ENCODE results near the gene RASGRP2.

Gene RASGRP2

DNA sequence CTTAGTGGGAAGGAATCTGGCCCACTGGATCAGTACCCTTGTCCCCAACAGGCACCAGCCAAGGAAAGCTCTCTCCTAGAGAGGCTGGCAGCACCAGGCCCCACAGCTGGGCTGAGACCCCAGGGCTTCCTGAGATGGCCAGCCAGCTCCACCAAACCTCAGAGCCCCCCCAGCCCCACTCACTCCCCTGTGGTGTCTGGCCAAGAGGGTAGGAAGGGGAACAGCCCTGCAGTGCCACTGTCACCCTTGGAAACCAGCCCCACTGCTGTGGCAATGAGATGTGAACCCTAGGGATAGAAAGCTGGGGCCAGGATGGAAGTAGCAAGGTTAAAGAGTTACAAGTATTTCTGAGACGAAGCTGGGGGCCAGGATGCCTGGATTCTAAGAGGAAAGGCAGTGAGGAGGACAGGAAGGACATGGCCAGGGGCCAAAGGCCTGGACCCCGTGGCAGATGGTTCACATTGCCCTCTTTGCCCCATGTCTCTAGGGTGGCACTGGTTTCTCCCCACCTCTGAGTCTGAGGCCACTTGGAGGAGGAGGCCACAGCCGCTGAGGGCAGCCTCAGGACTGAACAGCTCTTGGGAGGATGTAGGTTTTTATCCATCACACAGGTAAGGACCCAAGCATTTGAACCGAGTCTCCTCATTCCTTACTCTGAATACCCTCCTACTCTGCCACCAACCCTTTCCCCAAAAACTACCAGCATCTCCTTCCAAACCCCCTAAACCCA lies 49.8 kb downstream of the RASGRP2 start:
- no peaks in the 10 kb centered on the region for H4K20me1 ChIP-seq (ENCODE audit: insufficient read depth, low read length)
- H3K4me1 ChIP-seq (ENCODE audit: low read length) = peaks cover 21% of the 10 kb centered on the region
- H2AFZ ChIP-seq (ENCODE audit: low read depth, low read length) = peak overlapping the region; percentile 15; the same call in 1 of the 2 replicates
- no peak overlapping the region for H3K27ac ChIP-seq (ENCODE audit: low read length)
- no peak overlapping the region for H3K4me3 ChIP-seq (ENCODE audit: low read length)
- H3K9me3 ChIP-seq (ENCODE audit: insufficient read depth, low read length) = no peaks in the 10 kb centered on the region
- no peak overlapping the region for H3K9ac ChIP-seq (ENCODE audit: low read length)
- H3K4me2 ChIP-seq (ENCODE audit: low read length) = peak overlapping the region; percentile 41
- no peaks in the 10 kb centered on the region for H3K36me3 ChIP-seq (replicated peaks; ENCODE audit: low read depth, low read length)
- H3K27me3 ChIP-seq (ENCODE audit: low read depth, low read length) = peaks cover 5% of the 10 kb centered on the region; the same call in 1 of the 2 replicates
- H3K79me2 ChIP-seq (ENCODE audit: low read length) = no peaks in the 10 kb centered on the region
- TF ChIP-seq EZH2phosphoT487 (IDR thresholded peaks at IDR 0.05; ENCODE audit: low read depth) = no peak
- TF ChIP-seq, protein P1, sequence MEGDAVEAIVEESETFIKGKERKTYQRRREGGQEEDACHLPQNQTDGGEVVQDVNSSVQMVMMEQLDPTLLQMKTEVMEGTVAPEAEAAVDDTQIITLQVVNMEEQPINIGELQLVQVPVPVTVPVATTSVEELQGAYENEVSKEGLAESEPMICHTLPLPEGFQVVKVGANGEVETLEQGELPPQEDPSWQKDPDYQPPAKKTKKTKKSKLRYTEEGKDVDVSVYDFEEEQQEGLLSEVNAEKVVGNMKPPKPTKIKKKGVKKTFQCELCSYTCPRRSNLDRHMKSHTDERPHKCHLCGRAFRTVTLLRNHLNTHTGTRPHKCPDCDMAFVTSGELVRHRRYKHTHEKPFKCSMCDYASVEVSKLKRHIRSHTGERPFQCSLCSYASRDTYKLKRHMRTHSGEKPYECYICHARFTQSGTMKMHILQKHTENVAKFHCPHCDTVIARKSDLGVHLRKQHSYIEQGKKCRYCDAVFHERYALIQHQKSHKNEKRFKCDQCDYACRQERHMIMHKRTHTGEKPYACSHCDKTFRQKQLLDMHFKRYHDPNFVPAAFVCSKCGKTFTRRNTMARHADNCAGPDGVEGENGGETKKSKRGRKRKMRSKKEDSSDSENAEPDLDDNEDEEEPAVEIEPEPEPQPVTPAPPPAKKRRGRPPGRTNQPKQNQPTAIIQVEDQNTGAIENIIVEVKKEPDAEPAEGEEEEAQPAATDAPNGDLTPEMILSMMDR (IDR thresholded peaks at IDR 0.05; ENCODE audit: low read depth, low read length) = no peak

DNA sequence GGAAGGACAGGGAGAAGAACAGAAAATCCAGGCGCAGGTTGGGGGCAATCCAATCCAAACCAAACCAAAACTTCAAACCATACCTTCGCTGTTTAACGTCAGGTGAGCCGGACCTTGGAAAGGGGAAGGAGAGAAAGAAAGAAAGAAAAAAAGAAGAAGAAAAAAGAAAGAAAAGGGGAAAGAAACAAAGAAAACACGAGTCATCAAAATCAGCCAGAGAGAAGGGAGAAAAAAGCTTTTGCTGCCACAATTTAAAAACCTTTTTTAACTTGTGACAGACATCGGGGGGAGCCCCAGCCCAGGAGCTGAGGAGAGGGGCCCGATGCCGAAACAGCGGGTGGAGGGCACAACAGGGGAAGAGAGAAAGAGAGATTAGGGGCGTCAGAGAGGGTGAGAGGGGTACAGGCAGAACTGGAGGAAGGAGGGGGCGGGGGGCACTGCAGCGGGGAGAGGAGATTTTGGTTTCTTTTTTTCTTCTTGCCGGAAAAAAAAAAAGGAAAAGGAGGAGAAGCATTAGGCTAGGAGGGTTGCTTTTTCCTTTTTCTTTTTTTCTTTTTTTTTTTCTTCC lies 51.1 kb downstream of the RASGRP2 start:
- Histone ChIP-seq H3K79me2 (ENCODE audit: low read length) (no peaks in the 10 kb centered on the region), H3K27me3 (ENCODE audit: low read depth, low read length) (peaks cover 5% of the 10 kb centered on the region; the same call in 1 of the 2 replicates), H2AFZ (ENCODE audit: low read depth, low read length) (no peak overlapping the region), H3K4me2 (ENCODE audit: low read length) (peak overlapping the region; percentile 21), H3K9ac (ENCODE audit: low read length) (no peak overlapping the region; the same call in 1 of the 2 replicates), H3K27ac (ENCODE audit: low read length) (no peak overlapping the region), H4K20me1 (ENCODE audit: insufficient read depth, low read length) (no peaks in the 10 kb centered on the region), H3K4me3 (ENCODE audit: low read length) (peak overlapping the region; percentile 9; the same call in 1 of the 2 replicates), H3K4me1 (ENCODE audit: low read length) (peaks cover 32% of the 10 kb centered on the region), H3K9me3 (ENCODE audit: insufficient read depth, low read length) (no peaks in the 10 kb centered on the region), H3K36me3 (replicated peaks; ENCODE audit: low read depth, low read length) (no peaks in the 10 kb centered on the region)
- TF ChIP-seq EZH2phosphoT487 (IDR thresholded peaks at IDR 0.05; ENCODE audit: low read depth) = no peak
- TF ChIP-seq, protein P1 (IDR thresholded peaks at IDR 0.05; ENCODE audit: low read depth, low read length) = peak; percentile 42

DNA sequence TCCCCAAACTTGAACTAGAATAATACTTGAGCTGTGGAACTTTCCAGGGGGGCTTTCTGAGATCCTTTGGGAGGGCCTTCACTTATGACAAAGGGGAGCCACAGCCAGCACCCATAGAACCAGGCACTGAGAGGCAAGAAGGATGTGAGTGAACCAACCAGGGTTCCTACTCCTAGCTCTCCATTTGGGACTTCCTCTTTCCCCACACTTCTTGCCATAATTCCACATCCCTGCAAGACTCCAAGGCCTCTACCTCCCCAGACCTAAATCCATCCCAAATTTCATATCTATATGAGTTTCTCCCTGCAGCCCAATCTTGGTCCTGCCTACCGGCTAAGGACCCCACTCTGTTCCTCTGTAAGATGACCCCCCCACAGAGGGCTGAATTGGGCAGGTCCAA lies 52.4 kb downstream of the RASGRP2 start:
- H3K9ac ChIP-seq (ENCODE audit: low read length) = no peak overlapping the region
- no peak overlapping the region for H2AFZ ChIP-seq (ENCODE audit: low read depth, low read length)
- no peak for TF ChIP-seq EZH2phosphoT487 (IDR thresholded peaks at IDR 0.05; ENCODE audit: low read depth)
- TF ChIP-seq, protein P1 (IDR thresholded peaks at IDR 0.05; ENCODE audit: low read depth, low read length) = no peak
- no peak overlapping the region for H3K4me2 ChIP-seq (ENCODE audit: low read length)
- H3K9me3 ChIP-seq (ENCODE audit: insufficient read depth, low read length) = no peaks in the 10 kb centered on the region
- H3K27me3 ChIP-seq (ENCODE audit: low read depth, low read length) = peaks cover 5% of the 10 kb centered on the region; the same call in 1 of the 2 replicates
- no peak overlapping the region for H3K27ac ChIP-seq (ENCODE audit: low read length)
- no peaks in the 10 kb centered on the region for H3K36me3 ChIP-seq (replicated peaks; ENCODE audit: low read depth, low read length)
- H3K4me1 ChIP-seq (ENCODE audit: low read length) = peaks cover 32% of the 10 kb centered on the region
- H3K4me3 ChIP-seq (ENCODE audit: low read length) = no peak overlapping the region
- no peaks in the 10 kb centered on the region for H4K20me1 ChIP-seq (ENCODE audit: insufficient read depth, low read length)
- H3K79me2 ChIP-seq (ENCODE audit: low read length) = no peaks in the 10 kb centered on the region

DNA sequence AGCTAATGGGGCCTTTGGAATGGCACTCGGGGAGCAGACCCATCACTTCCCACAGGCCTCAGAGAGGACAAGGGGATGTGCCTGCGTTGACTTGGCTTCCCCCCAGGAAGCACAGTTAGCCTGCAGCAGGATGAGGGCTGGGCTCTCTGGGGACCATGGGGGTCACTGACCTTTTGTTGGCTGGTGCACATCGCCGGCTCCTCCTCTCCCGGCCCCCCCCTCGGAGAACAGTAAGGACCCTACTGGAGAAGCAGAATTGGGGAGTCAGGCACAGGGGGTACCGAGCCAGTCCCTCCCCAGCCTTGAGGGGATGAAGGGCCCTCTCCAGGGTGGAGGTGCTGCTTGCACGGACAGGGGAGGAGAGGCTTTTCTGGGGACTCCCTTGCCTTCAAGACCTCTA lies 53.7 kb downstream of the RASGRP2 start:
- peaks cover 5% of the 10 kb centered on the region; the same call in 1 of the 2 replicates for H3K27me3 ChIP-seq (ENCODE audit: low read depth, low read length)
- peaks cover 28% of the 10 kb centered on the region for H3K4me1 ChIP-seq (ENCODE audit: low read length)
- H3K79me2 ChIP-seq (ENCODE audit: low read length) = no peaks in the 10 kb centered on the region
- H3K27ac ChIP-seq (ENCODE audit: low read length) = no peak overlapping the region
- H3K4me3 ChIP-seq (ENCODE audit: low read length) = no peak overlapping the region
- no peaks in the 10 kb centered on the region for H3K36me3 ChIP-seq (replicated peaks; ENCODE audit: low read depth, low read length)
- no peaks in the 10 kb centered on the region for H4K20me1 ChIP-seq (ENCODE audit: insufficient read depth, low read length)
- H3K9ac ChIP-seq (ENCODE audit: low read length) = no peak overlapping the region
- H2AFZ ChIP-seq (ENCODE audit: low read depth, low read length) = no peak overlapping the region
- no peaks in the 10 kb centered on the region for H3K9me3 ChIP-seq (ENCODE audit: insufficient read depth, low read length)
- no peak overlapping the region for H3K4me2 ChIP-seq (ENCODE audit: low read length)
- TF ChIP-seq EZH2phosphoT487 (IDR thresholded peaks at IDR 0.05; ENCODE audit: low read depth) = no peak
- TF ChIP-seq, protein P1 (IDR thresholded peaks at IDR 0.05; ENCODE audit: low read depth, low read length) = no peak
